ENCODE measurements around the gene PTPRM.

The PTPRM gene

GRCh38 chr18:8412117-8412516, 845.0 kb downstream of the PTPRM start:
- ATAC-seq = no peak

GRCh38 chr18:8413189-8413588, 846.1 kb downstream of the PTPRM start:
- ATAC-seq = no peak

More at GRCh38 chr18:8412117-8412516, 845.0 kb downstream of the PTPRM start:
- TF ChIP-seq SNAI2 (CRISPR knock-in tag; IDR thresholded peaks at IDR 0.05) (no peak), PPARA (CRISPR knock-in tag; IDR thresholded peaks at IDR 0.05; ENCODE audit: borderline replicate concordance) (no peak), CSRNP3 (CRISPR knock-in tag; IDR thresholded peaks at IDR 0.05) (no peak), ZNF565 (CRISPR knock-in tag; conservative IDR thresholded peaks at IDR 0.05; ENCODE audit: low read depth) (no peak), ZC3H10 (CRISPR knock-in tag; IDR thresholded peaks at IDR 0.05) (no peak), CREB5 (CRISPR knock-in tag; IDR thresholded peaks at IDR 0.05; ENCODE audit: low read depth) (no peak), TSHZ2 (CRISPR knock-in tag; IDR thresholded peaks at IDR 0.05) (no peak), RARB (CRISPR knock-in tag; IDR thresholded peaks at IDR 0.05) (no peak), ZNF8 (CRISPR knock-in tag; IDR thresholded peaks at IDR 0.05) (no peak), PATZ1 (CRISPR knock-in tag; IDR thresholded peaks at IDR 0.05; ENCODE audit: borderline replicate concordance) (no peak), TCF4 (CRISPR knock-in tag; IDR thresholded peaks at IDR 0.05; ENCODE audit: borderline replicate concordance) (no peak)

GRCh38 chr18:8413751-8414150, 846.6 kb downstream of the PTPRM start:
- ATAC-seq = no peak
- TF ChIP-seq RARB (CRISPR knock-in tag; IDR thresholded peaks at IDR 0.05) = no peak
- no peak for TF ChIP-seq CSRNP3 (CRISPR knock-in tag; IDR thresholded peaks at IDR 0.05)

More at GRCh38 chr18:8413189-8413588, 846.1 kb downstream of the PTPRM start:
- TF ChIP-seq ZFP3 (CRISPR knock-in tag; IDR thresholded peaks at IDR 0.05) (no peak), CREB5 (CRISPR knock-in tag; IDR thresholded peaks at IDR 0.05; ENCODE audit: low read depth) (no peak), ZFP30 (CRISPR knock-in tag; IDR thresholded peaks at IDR 0.05) (no peak), BACH2 (CRISPR knock-in tag; IDR thresholded peaks at IDR 0.05; ENCODE audit: borderline replicate concordance) (no peak)

- no peak for ATAC-seq
- TF ChIP-seq RARB (CRISPR knock-in tag; IDR thresholded peaks at IDR 0.05) (no peak), ZNF70 (CRISPR knock-in tag; IDR thresholded peaks at IDR 0.05) (no peak), BACH2 (CRISPR knock-in tag; IDR thresholded peaks at IDR 0.05; ENCODE audit: borderline replicate concordance) (no peak), ZNF8 (CRISPR knock-in tag; IDR thresholded peaks at IDR 0.05) (no peak), ZFP30 (CRISPR knock-in tag; IDR thresholded peaks at IDR 0.05) (no peak), OSR1 (CRISPR knock-in tag; IDR thresholded peaks at IDR 0.05) (no peak), ESRRG (CRISPR knock-in tag; IDR thresholded peaks at IDR 0.05) (no peak), GLIS3 (CRISPR knock-in tag; IDR thresholded peaks at IDR 0.05) (no peak), ISL1 (CRISPR knock-in tag; IDR thresholded peaks at IDR 0.05) (no peak), ZFP3 (CRISPR knock-in tag; IDR thresholded peaks at IDR 0.05) (no peak), TSHZ2 (CRISPR knock-in tag; IDR thresholded peaks at IDR 0.05) (no peak), ZC3H10 (CRISPR knock-in tag; IDR thresholded peaks at IDR 0.05) (no peak)
These were observed 849.3 kb downstream of the PTPRM start for GRCh38 chr18:8416212-8417019.

Data from SK-N-SH treated with all-trans-retinoic acid at 6 μM for 48 hours (cell line).